K562 (cell line): ENCODE results near the gene DOCK8. TPM values are rescaled to one million over a fixed set of nuclear protein-coding genes. Genes with fewer than 3 reads are reported as not detected.

Experiments
- ATAC-seq: fragments of 200-7000 bp; cut with Tn5 transposase; 3 replicates; pipeline ENCODE4 v1.9.1; 2020; ENCODE audit warnings: moderate library complexity
- BruUV-seq: library from RNA; stranded (reverse); fragments of 400-500 nt; replicated peaks from 2 replicates; lab custom pipeline; 2021; lab: Mats Ljungman, UMichigan
- CTCF ChIA-PET: fragments of 300-600 bp; formaldehyde crosslinking; extraction: SDS; loops from one replicate; lab custom pipeline; 2021; ENCODE audit warnings: low intra/inter-chr PET ratio; lab: Yijun Ruan, JAX
- POLR2A ChIA-PET: fragments of 300-600, 350-650 bp; sonication (Branson Sonifier 250); formaldehyde crosslinking; extraction: SDS; loops from one replicate; lab custom pipeline; 2021; ENCODE audit warnings: antibody characterized with exemption, inconsistent platforms; lab: Yijun Ruan, JAX
- DNase-seq, 4 experiments: peaks; one replicate each; pipeline versions ENCODE4 v3.0.0 to v3.0.0-alpha.2; 2011 to 2018; ENCODE audit warnings: low spot score in 3 of 4, mixed read lengths in 3 of 4; ENCODE audit errors: extremely low read depth in 1 of 4
- FAIRE-seq: peaks from 2 replicates; lab custom pipeline; 2011; peaks lifted over from hg19 to GRCh38; lab: Jason Lieb, UNC
- H2AFZ ChIP-seq: 2 replicates; pipeline ENCODE4 v1.6.0; 2011; ENCODE audit warnings: low read depth, low read length, control low read depth, inconsistent platforms
- H3K27ac ChIP-seq: fragments of 200-600 bp; 3 replicates; pipeline ENCODE4 v1.8.0; 2011; ENCODE audit warnings: low read depth, mild to moderate bottlenecking, control low read depth, inconsistent platforms, low read length, moderate library complexity, mixed read lengths; ENCODE audit errors: extremely low read depth
- H3K27me3 ChIP-seq, 2 experiments: fragments of 300-600 bp in 1 of 2; 2 replicates in 1 of 2; 3 replicates in 1 of 2; pipeline versions ENCODE4 v1.6.0 to v1.8.0; 2011; ENCODE audit warnings: inconsistent platforms in 2 of 2, low read length in 2 of 2, mild to moderate bottlenecking in 1 of 2, mixed read lengths in 1 of 2, moderate library complexity in 1 of 2; ENCODE audit not compliant: control insufficient read depth in 2 of 2, insufficient read depth in 2 of 2
- H3K36me3 ChIP-seq: fragments of 300-600 bp; 3 replicates; pipeline ENCODE4 v1.8.0; 2011; ENCODE audit warnings: mild to moderate bottlenecking, low read length, inconsistent platforms; ENCODE audit not compliant: control insufficient read depth, insufficient read depth
- H3K4me1 ChIP-seq, 2 experiments: fragments of 200-600 bp in 1 of 2; replicated peaks in 1 of 2; 2 replicates in 1 of 2; 3 replicates in 1 of 2; pipeline versions ENCODE4 v1.5.1 to v1.8.0; 2011; ENCODE audit warnings: inconsistent platforms in 2 of 2, low read length in 2 of 2, mild to moderate bottlenecking in 1 of 2, mixed read lengths in 1 of 2, moderate library complexity in 1 of 2; ENCODE audit not compliant: control insufficient read depth in 2 of 2, insufficient read depth in 2 of 2
- H3K4me2 ChIP-seq: 2 replicates; pipeline ENCODE4 v1.6.1; 2011; ENCODE audit warnings: low read length, control low read depth, inconsistent platforms, mixed read lengths; ENCODE audit not compliant: insufficient read depth
- H3K4me3 ChIP-seq: fragments of 200-600 bp; sonication (generic), shearing (Covaris generic); 2 replicates; pipeline ENCODE4 v1.5.1; 2016; ENCODE audit warnings: control low read depth, inconsistent platforms
- H3K79me2 ChIP-seq: fragments of 200-600 bp; 3 replicates; pipeline ENCODE4 v1.8.0; 2011; ENCODE audit warnings: low read length, inconsistent platforms; ENCODE audit not compliant: control insufficient read depth, insufficient read depth
- H3K9ac ChIP-seq, 2 experiments: 2 replicates each; pipeline versions ENCODE4 v1.6.0 to v1.6.1; 2011; ENCODE audit warnings: low read depth in 2 of 2, low read length in 2 of 2, control low read depth in 1 of 2, inconsistent platforms in 1 of 2, mild to moderate bottlenecking in 1 of 2, mixed read lengths in 1 of 2; ENCODE audit not compliant: insufficient read depth in 1 of 2
- H3K9me1 ChIP-seq: one replicate; pipeline ENCODE4 v1.6.0; 2011; ENCODE audit warnings: inconsistent platforms, mild to moderate bottlenecking, low read length, moderate library complexity; ENCODE audit not compliant: control insufficient read depth, insufficient read depth
- H3K9me3 ChIP-seq: replicated peaks from 2 replicates; pipeline ENCODE4 v1.5.1; 2011; ENCODE audit warnings: low read depth, low read length, inconsistent platforms; ENCODE audit not compliant: control insufficient read depth, insufficient read depth
- H4K20me1 ChIP-seq: replicated peaks from 2 replicates; pipeline ENCODE4 v1.6.1; 2011; ENCODE audit warnings: low read length, inconsistent platforms, mixed read lengths; ENCODE audit not compliant: control insufficient read depth, insufficient read depth
- CEBPB ChIP-seq: fragments of 450-650 bp; IDR thresholded peaks from 2 replicates; pipeline ENCODE4 v1.6.1; 2016; ENCODE audit warnings: missing genetic modification characterization, missing compliant biosample characterization
- CHD2 ChIP-seq: IDR thresholded peaks from 2 replicates; pipeline ENCODE4 v1.6.1; 2011; ENCODE audit warnings: low read depth, low read length
- YBX1 ChIP-seq: fragments of 450-650 bp; IDR thresholded peaks from 2 replicates; pipeline ENCODE4 v1.7.1; 2016; ENCODE audit warnings: mild to moderate bottlenecking
- ZNF354B ChIP-seq: fragments of 250-450 bp; sonication (Bioruptor Pico); IDR thresholded peaks from 2 replicates; pipeline ENCODE4 v1.4.0; 2020
- WGBS: fragments of 100-300 bp; shearing (Covaris generic); methylation state at CpG from one replicate; pipeline ENCODE4 v1.1.6; 2016; ENCODE audit warnings: low coverage, mixed read lengths; ENCODE audit not compliant: insufficient coverage; ENCODE audit errors: missing lambda C conversion rate; 5-methylcytosine and 5-hydroxymethylcytosine counted together
- in situ Hi-C: fragments of 300-500 bp; cut with MboI; formaldehyde crosslinking; loops from 4 replicates; pipeline ENCODE4 v1.15.0; 2018; ENCODE audit warnings: inconsistent platforms, mixed read lengths
- intact Hi-C: fragments of 100-400 bp; cut with micrococcal nuclease; formaldehyde crosslinking; loops from 2 replicates; pipeline ENCODE4 v1.14.2; 2022
- polyA plus RNA-seq, 8 experiments: library from polyadenylated mRNA; depleted of rRNA in 4 of 8; stranded (reverse) in 5 of 8; unstranded in 3 of 8; fragments of >200 nt; fragmentation: Nextera tagmentation in 2 of 8; fragmentation: Illumina TruSeq in 1 of 8; extraction: Ambion mirVana in 2 of 8; extraction: Trizol in 1 of 8; gene quantifications; 2 replicates each; pipeline versions ENCODE4 v1.2.1 to v1.2.3, GENCODE V29; 2011 to 2014; ENCODE audit warnings: inconsistent platforms in 1 of 8, missing spikeins in 1 of 8
- total RNA-seq, 7 experiments: library from RNA; depleted of rRNA in 6 of 7; stranded (reverse); fragments of >200 nt in 6 of 7; fragmentation: Illumina TruSeq in 2 of 7; extraction: Trizol in 2 of 7; gene quantifications; 2 replicates each; pipeline versions ENCODE4 v1.2.1 to v1.2.3, GENCODE V29; 2011 to 2021; ENCODE audit warnings: low replicate concordance in 1 of 7
- TF ChIP-seq, protein P1 (sequence below): fragments of 450-650 bp; IDR thresholded peaks from 2 replicates; pipeline ENCODE4 v1.6.1; 2016

The DOCK8 gene
- total and polyA plus RNA-seq, 9 of the 15 experiments (the other 6 are each of a cell fraction or from before 2014, with no cell fraction given), result 14.4 to 53.8 (median 25.1) TPM

DNA sequence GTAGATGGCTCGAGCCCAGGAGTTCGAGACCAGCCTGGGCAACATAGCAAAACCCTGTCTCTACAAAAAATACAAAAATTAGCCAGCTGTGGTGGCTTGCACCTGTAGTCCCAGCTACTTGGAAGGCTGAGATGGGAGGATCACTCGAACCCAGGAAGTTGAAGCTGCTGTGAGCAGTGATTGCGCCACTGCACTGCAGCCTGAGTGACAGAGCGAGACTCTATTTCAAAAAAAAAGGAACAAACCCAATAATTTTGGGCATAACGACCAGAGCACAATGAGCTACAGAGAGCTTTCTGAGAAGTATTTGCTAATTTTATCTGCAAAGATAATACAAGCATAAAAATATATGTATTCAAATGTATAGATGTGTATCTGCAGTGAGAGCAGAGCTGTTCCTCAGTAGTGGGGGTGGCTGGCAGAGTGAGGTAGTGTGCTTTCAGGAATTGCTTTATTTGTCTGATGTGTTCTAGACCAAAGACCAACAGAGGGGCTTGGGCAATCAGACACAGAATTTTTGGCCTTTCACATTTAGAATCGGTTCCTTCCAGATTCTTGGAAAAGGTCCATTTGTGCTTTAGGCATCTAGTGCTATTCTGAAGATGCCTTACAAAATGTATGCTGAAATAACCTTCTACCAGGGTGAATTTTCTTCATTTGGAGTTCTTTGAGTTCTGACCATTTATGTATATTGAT, 5.2 kb downstream of the DOCK8 start:
- Histone ChIP-seq H4K20me1 (no peaks in the 10 kb centered on the region), H3K4me1 (peaks cover 13 to 29% of the 10 kb centered on the region in 2 experiments; a peak in 4 of 5 replicates), H3K27ac (no peak overlapping the region), H3K4me2 (no peak overlapping the region), H3K27me3 (no peaks in the 10 kb centered on the region), H3K4me3 (no peak overlapping the region), H3K9me1 (no peaks in the 10 kb centered on the region), H3K79me2 (peaks cover 48% of the 10 kb centered on the region), H3K36me3 (no peaks in the 10 kb centered on the region), H3K9me3 (no peaks in the 10 kb centered on the region), H3K9ac (no peak overlapping the region), H2AFZ (no peak overlapping the region)
- no TSS peak for BruUV-seq
- FAIRE-seq (no peak), DNase-seq (no peak), ATAC-seq (no peak)
- CTCF ChIA-PET, result no interaction called here
- in situ Hi-C loops, result no loop called here
- WGBS, result 65% methylated on average over 7 of the region's 7 CpGs
- intact Hi-C loops, result loop anchor here (5.0 to 10.0 kb wide), 2 partner anchors 32 to 85 kb away; no protein-coding TSS in a partner anchor
- TF ChIP-seq CEBPB (tag) (peak; percentile 79), CHD2 (no peak), ZNF354B (no peak), YBX1 (no peak)
- TF ChIP-seq, protein P1, sequence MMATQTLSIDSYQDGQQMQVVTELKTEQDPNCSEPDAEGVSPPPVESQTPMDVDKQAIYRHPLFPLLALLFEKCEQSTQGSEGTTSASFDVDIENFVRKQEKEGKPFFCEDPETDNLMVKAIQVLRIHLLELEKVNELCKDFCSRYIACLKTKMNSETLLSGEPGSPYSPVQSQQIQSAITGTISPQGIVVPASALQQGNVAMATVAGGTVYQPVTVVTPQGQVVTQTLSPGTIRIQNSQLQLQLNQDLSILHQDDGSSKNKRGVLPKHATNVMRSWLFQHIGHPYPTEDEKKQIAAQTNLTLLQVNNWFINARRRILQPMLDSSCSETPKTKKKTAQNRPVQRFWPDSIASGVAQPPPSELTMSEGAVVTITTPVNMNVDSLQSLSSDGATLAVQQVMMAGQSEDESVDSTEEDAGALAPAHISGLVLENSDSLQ, result peak; percentile 63
- POLR2A ChIA-PET, result interaction anchor here (0.6 to 1.4 kb wide), 4 partner anchors 9 to 17 kb away, joined by 3 to 4 read pairs (median 4); no protein-coding TSS in a partner anchor
